ENCODE data around the gene COLEC12. TPM values are rescaled to one million over a fixed set of nuclear protein-coding genes. Genes with fewer than 3 reads are reported as not detected.

The COLEC12 gene
- polyA plus RNA-seq, 3 donors: 20.9 to 28.6 (median 25.4) TPM

DNA sequence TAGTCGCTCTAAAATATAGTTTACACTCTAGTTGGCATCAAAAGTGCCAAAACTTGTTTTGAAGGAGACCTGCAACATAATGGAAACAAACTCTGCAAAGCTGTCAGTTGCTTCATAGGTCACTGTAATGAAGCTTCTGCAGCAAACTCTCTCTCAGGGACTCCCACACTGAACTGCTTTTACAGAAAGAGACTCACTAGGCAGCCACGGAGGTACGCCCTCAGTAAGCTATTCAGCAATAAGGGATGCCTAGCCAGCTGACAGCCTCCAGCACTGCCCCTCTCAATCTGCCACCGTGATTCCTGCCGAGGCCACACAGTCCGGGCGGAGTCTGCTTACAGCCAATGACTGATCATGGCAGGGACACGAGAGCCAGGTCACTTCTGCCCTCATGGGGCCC lies 51.1 kb downstream of the COLEC12 start:
- no peak for DNase-seq

DNA sequence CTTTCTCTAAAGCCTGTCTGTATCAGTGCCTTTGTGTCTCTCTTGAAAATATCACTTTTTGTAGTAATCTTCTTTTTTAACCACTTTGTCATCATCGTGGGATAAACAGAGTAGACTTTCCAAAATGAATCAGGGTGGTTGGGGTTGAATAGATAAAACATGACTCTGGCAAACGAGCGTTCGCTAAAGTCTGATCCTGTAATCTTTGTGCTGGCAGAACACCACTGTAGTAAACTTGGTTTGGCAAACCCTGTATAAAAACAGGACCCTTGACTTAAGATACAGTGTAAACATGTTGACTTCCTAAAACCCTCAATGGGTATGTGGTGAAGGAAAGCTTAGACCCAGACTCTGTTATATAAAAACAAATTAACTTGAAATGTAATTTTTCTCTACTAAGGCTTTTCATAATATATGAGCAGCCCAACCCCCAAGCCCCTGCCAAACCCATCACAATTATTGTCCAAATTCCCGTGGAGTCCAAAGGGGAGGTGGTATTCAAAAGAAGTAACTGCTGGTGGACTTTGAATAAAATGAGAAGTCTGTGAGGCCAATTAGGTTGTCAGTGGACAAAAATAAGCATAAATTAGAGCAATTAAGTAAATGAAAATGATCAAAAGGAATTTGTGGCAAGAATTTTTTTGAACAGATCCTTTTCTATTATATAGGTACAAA lies 52.2 kb downstream of the COLEC12 start:
- no peak for DNase-seq

DNA sequence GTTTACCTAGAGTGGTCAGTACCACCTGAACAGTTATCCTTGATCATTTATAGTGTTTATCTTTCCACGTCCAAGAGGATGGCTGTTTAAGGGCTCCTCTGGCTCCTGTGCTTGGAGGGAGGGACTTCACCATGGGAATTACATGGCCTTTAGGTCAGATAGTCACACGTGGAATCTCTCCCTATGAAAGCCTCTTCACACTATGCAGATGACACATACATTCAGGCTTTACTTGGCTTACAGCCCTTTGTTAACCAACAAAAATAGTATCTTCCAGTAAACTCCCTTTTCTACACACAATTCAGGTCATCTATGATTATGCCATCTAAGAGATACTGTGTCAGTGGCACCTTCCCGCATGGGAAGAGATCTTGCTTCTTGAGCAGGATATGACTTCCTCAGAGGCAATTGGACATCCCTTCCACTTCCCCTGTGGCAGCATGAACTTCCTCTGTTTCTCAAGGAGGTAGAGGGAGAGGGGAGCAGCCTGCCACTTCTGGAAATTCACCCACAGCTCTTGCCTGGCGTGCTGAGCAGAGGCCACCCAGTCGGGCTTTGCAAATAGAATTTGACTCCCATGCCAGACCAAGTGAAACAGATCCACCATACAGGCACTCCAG lies 53.5 kb downstream of the COLEC12 start:
- DNase-seq: no peak

DNA sequence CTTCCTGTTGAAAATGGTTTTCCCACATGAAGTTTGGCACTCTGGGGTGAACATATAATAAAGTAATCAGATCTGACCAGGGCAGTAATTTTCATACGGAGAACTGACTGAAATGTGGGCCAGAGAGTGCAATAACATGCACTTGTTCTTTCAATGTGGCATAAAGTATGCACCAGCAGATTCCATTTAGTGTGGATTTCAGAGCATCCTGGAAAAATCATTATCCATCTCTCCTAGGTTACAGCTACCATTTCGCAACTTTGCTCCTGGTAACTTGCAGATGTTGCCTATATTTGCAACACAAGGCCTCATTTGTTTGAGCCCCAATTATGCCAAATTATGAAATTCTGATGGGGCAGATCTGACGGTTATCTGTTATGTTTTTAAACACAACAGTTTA lies 55.4 kb downstream of the COLEC12 start:
- no peak for DNase-seq

DNA sequence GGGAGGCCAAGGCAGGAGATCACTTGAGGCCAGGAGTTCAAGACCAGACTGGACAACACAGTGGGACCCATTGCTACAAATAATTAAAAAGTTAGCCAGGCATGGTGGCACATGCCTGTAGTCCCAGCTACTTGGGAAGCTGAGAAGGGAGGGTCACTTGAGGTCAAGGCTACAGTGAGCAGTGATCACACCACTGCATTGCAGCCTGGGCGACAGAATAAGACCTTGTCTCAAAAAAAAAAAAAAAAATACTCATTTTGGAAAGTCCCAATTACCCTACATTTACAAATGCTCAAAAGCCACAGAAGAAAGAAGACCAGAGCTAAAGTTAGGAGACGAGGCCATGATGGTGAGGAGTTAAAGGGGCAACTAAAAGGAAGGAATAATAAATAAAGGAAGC lies 61.9 kb downstream of the COLEC12 start:
- DNase-seq: no peak

DNA sequence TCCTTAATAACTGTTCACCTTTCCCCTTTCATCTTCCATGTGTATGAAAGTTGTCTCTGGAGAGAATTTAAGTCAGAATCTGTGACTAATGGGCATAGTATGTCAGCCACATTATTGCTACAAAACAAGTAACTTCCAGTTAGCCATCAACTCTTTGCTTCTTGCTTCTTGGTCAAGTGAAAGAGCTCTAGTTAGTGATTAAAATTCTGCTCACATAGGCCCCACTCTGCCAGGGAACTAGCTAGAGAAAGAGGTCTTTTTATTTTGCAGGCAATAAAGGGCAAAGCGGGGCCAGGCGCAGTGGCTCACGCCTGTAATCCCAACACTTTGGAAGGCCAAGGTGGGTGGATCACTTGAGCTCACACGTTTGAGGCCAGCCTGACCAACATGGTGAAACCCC lies 64.6 kb downstream of the COLEC12 start:
- DNase-seq: no peak

DNA sequence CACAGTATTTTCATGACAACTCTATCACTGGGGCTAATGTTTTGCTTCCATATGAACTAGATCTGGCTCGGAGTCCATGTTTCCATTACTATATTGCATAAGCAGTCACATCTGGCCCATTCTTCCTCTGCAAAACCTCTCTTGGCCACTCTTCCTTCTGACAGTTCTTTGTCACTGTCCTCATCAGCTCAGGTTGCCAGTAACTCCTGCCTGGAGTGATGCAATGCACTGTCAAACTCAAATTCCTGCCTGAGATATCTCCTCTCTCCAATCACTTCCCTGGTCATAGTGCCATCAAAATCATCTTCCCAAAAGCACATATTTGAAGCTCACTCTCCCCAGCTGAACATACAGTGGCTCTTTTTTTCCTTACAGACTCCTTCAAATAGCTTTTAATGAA lies 66.1 kb downstream of the COLEC12 start:
- DNase-seq: no peak

DNA sequence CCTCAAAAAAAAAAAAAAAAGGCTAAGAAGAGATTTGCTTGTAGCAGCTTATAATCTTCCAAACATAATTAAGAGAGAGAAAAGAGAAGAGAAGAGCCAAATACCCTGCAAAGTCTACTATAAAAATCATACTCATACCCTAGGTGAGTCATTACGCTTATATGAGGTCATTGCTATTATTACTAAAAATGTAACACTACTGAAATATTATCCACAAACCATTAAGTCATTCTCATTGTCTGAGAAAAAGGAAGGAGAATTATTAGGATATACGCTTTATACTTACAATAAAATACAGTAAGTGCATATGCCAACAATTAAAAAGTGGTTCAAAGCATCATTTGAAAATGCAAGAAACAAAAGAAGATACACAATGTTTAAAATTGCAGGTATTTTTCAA lies 66.5 kb downstream of the COLEC12 start:
- no peak for DNase-seq

DNA sequence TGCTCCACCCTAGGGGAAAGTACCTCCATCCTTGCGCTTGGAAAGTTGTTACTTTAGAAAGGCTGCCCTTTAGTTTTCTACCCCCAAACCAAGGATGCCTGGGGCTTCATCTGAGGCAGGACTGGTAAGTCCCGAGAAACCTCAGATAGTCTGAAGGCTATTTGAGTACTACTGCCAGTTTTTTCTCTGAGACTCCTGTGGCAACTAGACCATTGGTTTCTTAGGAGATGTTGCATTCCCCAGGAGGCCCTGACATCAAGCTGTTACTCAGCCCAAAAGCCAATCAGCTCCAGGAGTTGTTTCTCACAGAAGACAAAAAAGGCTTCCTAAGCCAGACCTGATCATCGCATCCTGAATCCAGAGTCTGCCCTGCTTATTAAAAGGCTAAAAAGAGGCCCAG lies 67.2 kb downstream of the COLEC12 start:
- no peak for DNase-seq

DNA sequence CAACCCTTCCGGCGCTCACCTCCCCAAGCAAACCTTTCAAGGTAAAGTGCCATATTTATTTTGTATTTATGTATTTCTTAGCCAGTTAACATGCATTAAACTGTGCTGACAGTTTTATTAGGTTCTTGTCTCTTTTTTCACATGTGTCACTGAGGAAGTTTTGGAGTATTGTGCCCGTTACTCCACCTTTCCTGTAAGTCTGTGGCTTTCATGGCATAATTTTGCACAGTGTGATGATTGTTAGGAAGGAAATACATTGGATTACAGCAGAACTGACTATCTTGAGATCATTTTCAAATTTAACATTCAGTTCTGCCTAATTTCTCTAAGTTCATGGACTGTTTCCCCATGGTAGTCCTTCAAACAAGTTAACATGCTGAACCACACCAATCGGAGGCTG lies 67.7 kb downstream of the COLEC12 start:
- no peak for DNase-seq

DNA sequence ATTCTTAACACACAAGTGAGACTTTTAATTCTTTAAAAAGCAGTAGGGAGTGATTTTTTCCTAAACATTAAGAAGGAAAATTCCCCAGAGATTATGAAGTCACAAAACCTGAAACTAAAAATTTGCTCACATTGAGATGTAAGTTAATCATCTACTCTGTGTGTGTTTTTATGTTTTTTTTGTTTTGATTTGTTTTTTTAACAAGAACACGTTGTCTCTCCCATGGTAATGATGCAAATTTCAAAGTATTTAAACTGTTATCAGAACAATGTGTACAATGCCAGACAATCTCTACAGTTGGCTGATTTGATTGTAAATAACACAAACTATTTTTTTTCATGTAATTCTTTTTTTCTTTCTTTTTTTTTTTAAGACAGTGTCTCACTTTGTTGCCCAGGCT lies 71.5 kb downstream of the COLEC12 start:
- DNase-seq: no peak

DNA sequence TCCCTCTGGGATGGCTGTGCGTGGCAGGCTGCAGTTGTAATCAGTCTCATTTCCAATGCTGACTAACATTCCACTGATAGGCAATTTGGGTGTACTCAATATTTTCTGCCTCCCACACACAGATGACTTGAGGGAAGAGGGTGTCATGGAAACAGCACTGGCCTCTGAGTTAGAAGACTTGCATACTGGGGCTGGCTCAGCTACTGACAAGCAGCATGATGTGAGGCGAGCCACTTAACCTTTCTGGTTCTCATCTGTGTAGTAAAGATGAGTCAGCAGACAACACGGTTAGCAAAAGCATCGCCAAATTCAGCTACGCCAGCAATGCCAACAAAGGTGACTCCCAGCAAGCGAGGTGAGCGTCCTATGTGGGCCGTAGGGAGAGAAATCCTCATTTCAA lies 73.5 kb downstream of the COLEC12 start:
- DNase-seq: no peak

DNA sequence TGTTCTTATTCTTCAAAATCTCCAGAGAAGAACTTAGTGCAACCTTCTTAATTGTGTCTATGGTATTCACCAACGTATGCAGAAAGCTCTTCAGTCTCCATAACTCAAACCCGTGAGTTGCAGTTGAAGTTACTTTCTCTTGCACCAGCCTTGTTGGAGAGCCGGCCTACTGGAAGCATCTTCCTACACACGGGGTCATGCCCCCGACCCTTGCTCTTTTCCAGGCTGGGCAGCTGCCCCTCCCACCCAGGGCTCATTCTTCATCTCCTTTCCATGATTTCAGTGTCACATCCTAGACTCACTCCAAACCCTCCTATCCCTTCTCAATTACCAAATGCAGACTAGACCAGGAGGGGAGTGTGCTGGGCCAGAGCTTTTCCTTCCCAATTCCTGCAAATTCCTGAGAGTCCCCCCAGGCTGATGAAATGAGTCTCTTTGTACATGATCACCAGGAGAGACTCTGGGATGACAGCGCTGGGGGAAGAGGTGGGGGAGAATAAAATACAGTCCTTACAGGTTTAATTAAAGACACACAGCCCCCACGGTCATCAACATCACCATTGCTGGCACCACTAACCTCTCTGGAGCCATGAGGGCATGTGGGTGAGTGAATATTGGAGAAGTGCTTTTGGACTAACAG lies 75.3 kb downstream of the COLEC12 start:
- DNase-seq: no peak

DNA sequence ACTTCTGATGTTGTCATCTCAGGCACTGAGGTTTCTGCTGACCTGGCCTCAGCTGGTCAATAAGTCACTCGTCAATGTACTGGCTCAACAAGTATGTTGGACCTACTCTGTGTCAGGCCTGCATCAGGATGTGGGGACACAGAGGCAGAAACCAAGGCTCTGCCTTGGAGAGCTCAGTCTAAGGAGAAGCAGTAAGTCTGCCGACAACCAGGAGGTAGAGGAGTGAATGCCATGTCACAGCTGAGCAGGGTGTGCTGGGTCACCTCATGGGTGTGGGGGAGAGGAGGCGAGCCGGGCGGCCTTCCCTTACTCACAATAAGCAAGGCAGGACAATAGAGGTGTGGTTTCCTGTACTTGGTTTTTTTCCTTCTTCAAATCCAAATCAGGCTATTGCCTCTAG lies 75.8 kb downstream of the COLEC12 start:
- no peak for DNase-seq

DNA sequence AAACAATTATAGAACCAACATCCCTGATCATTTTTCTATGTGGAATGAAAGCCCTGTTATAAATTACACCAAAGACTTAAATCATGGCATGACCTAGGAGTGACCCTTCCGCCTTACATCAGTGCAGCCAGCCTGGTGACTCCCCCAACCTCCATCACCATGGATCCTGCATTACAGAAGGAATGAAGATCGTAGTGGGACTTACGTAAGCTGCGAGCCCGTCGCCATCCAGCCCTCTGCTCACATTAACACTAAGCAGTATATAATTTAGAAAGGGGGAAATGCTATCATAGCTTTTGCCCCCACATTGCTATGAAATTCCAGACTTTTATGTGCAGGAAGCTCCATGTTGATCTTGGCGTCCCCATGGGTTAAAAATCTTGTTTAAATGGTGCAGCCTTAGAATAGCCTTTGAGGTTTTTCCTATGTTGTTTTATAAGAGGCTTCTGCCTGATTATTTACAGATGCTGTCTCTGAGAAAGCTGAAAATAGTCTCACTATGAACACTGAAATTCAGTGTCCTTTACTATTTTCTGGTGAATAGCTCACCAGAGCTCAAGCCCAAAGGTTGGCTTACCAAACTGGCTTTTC lies 76.3 kb downstream of the COLEC12 start:
- DNase-seq: peak; percentile 82

DNA sequence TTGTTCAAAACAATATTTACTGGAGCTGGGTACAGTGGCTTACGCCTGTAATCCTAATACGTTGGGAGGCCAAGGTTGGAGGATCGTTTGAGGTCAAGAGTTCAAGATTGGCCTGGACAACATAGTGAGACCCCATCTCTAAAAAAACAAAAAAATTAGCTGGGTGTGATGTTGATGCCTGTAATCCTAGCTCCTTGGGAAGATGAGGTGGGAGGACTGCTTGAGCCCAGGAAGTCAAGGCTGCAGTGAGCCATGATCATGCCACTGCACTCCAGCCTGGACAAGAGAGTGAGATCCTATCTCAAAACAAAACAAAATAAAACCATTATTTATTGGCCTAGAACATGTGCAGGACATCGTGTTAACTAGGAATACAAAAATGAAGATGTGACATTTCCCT lies 77.5 kb downstream of the COLEC12 start:
- no peak for DNase-seq

DNA sequence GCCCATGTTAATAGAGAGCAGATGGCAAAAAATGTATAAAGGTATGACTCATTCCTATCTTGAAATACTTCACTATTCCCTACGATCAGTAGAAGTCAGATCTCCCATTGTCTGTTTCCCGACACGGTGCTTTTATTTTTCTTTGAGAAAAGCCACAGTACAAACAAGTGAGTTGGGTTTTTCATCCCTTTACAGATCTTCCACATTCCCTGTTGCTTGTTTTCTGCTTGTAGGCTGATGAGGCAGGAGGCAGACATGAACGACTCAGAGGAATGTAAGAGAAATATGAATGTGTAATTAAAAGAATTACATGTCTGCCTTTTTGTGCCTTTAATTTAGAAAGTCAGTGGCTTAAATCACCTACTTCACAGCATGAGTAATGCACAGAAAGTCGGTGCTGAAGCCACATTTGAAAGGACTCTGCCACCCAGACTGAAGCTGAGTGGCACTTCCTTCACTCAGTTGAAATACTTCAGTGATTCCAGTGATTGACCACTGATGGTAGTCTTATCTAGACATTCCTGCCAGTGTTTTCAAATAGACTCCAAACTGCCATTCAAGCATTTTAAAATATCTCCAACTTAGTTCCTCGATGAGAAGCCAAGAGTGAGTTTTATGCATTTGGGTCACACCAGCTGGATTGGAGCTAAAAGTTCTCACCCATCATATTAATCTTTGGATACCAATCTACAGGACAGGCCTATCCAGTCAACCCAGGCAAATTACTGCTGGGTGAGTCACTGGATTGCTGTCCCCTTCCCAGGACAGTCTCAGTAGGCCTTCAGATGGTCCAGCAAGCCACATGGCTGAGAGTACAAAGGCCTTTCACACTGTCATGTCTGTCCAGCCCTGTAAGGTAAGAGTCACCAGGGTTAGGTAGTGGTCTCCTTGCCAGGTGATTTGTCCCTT lies 79.0 kb downstream of the COLEC12 start:
- no peak for DNase-seq

DNA sequence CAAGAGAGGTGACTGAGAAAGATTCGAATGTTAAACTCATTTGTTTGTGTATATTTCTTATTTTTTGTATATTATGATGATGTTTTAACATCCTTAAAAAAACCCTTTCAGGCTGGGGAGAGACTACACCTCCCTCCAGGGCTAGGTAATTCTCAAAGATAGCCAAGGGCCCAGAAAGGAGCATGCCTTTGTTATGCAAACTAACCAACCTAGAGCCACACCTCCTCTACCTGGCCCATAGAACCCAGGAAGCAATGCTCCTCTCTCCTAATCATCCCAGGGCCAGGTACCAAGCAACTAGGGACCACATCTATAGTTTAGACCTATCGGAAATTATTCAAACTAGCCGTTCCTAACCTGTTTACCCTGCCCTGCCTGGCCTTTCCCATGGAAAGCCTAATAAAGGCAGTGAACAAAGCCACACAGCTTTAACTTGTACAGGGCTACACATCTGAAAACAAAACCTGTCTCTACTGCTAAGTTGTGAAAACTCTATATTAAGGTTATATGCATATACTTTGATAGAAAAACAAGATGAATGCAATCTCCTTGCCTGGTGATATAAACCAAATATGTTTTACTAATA lies 79.7 kb downstream of the COLEC12 start:
- no peak for DNase-seq

DNA sequence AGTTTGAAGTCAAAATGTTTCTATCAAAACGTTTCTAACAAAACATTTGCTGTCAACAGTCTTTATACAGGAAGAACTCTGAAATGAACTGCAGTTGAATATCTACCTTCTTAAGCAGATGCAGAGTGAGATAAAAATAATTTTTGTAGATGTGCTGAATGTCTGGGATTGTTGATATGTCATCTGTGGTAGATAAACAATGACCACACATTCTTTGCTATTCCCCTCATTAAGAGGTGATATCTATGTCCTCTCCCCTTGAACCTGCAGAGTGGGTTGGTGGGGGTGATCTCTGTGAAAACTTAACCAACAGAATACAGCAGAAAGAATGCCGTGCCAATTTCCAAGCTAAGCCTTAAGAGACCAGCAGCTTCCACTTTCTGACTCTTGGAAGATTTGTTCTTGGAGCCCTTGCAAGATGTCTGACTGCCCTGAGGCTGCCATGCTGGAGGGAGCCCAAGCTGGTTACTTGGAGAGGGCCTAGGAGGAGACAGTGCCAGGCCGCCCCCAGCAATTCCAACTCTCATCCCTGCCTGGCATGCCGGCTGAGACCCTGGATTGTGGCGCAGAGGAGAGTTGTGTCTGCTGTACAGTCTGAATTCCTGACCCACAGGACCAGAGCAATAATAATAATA lies 80.8 kb downstream of the COLEC12 start:
- DNase-seq: no peak

DNA sequence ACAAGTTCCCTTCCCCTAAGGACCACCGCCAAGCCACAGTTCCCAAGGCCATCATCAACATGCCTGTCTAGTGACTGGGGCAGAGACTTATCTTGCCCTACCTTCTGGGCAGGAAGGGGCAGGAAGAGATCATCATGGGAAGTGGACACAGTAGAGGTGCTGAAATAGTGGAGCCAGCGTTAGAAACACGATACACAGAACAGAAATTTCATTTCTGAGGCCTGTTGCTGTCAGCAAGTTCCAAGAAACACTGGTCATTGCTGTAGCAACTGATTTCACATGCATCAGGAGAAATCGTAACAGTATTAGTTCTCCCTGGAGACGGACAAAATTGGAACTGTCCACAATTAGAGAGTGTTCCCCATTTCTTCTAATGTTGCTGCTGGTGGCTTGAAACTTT lies 83.0 kb downstream of the COLEC12 start:
- DNase-seq: no peak

DNA sequence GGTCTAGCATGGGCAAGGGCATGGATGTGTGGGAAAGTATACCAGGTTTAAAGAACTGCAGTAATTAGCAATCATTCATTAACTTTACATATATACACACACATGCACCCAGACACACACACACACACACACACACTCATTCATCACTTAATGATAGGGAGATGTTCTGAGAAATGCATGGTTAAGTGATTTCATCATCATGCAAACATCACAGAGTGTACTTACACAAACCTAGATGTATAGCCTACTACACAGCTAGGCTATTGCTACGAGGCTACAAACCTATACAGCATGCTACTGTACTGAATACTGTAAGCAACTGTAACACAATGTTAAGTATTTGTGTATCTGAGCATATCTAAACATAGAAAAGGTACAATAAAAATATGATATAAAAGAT lies 83.6 kb downstream of the COLEC12 start:
- no peak for DNase-seq
